GM10266 (cell line): Measurements from ENCODE around the gene CYP27B1.

ENCODE experiments used
- DNase-seq: peaks from one replicate; pipeline ENCODE4 v3.0.0; 2012; ENCODE audit errors: extremely low spot score
- CTCF ChIP-seq: IDR thresholded peaks from 2 replicates; pipeline ENCODE4 v1.5.1; 2012; ENCODE audit warnings: mild to moderate bottlenecking, low read depth; ENCODE audit not compliant: control insufficient read depth, insufficient read depth; ENCODE audit errors: missing control alignments

The CYP27B1 gene

GRCh38 chr12:57753756-57754337 lies 13.0 kb downstream of the CYP27B1 start:
- DNase-seq: no peak
- TF ChIP-seq CTCF: no peak

GRCh38 chr12:57752668-57753000 lies 14.2 kb downstream of the CYP27B1 start:
- TF ChIP-seq CTCF: no peak
- DNase-seq: no peak

- DNase-seq: peak; percentile 98
- TF ChIP-seq CTCF: no peak
Measured at GRCh38 chr12:57751788-57752667, 14.8 kb downstream of the CYP27B1 start, which contains the start of gene CDK4. TSS of gene CDK4 (minus strand) at chr12:57752310. CDS start at chr12:57751717, 593 bp downstream.

- TF ChIP-seq CTCF: no peak
- no peak for DNase-seq
Measured at GRCh38 chr12:57751432-57751787, 15.5 kb downstream of the CYP27B1 start.

GRCh38 chr12:57750561-57751431 lies 16.1 kb downstream of the CYP27B1 start:
- TF ChIP-seq CTCF: no peak
- no peak for DNase-seq

GRCh38 chr12:57749061-57749460 lies 17.8 kb downstream of the CYP27B1 start:
- no peak for DNase-seq
- no peak for TF ChIP-seq CTCF

- DNase-seq: no peak
- TF ChIP-seq CTCF: no peak
Measured at GRCh38 chr12:57746025-57746424, 20.9 kb downstream of the CYP27B1 start.
